HCT116 (cell line): ENCODE data around the gene CD7. TPM values are rescaled to one million over a fixed set of nuclear protein-coding genes. Genes with fewer than 3 reads are reported as not detected.
A peak's percentile ranks its signal among the peaks of the same experiment; 100 is the strongest.

Experiments
- ATAC-seq: fragments of 200-7000 bp; cut with Tn5 transposase; 2 replicates; pipeline ENCODE4 v1.9.1; 2020; ENCODE audit warnings: mild to moderate bottlenecking, moderate library complexity
- BruUV-seq: library from RNA; stranded (reverse); fragments of 400-500 nt; replicated peaks from 2 replicates; lab custom pipeline; 2021; lab: Mats Ljungman, UMichigan
- CTCF ChIA-PET: fragments of 300-600 bp; sonication (Branson Sonifier 250); formaldehyde crosslinking; loops from one replicate; lab custom pipeline; 2021; ENCODE audit warnings: antibody characterized with exemption; lab: Charles Lee
- POLR2A ChIA-PET: fragments of 300-600, 350-600 bp; sonication (Branson Sonifier 250); formaldehyde crosslinking; loops from one replicate; lab custom pipeline; 2021; ENCODE audit warnings: antibody characterized with exemption; lab: Charles Lee
- RAD21 ChIA-PET, 2 experiments: fragments of 300-600 bp; sonication (Branson Sonifier 250); formaldehyde crosslinking; loops; one replicate each; lab custom pipeline; 2023; ENCODE audit warnings: low total read pairs in 2 of 2; ENCODE audit not compliant: uncharacterized antibody in 2 of 2, unreplicated experiment in 2 of 2, low non-redundant PET in 1 of 2; lab: Charles Lee
- DNase-seq: peaks from one replicate; pipeline ENCODE4 v3.0.0-alpha.2; 2010; ENCODE audit warnings: low read depth, low spot score
- H2AFZ ChIP-seq: fragments of 200-600 bp; shearing (Covaris generic), sonication (generic); 2 replicates; pipeline ENCODE4 v1.6.1; 2017; ENCODE audit warnings: low read depth, mixed run types, mixed read lengths, antibody characterized with exemption, low read length; ENCODE audit not compliant: poor library complexity, severe bottlenecking
- H3K27ac ChIP-seq: 2 replicates; pipeline ENCODE4 v1.5.1; 2012; ENCODE audit warnings: low read depth, low read length
- H3K27me3 ChIP-seq: fragments of 200-600 bp; sonication (generic); 2 replicates; pipeline ENCODE4 v1.6.1; 2016; ENCODE audit warnings: mixed run types, low read length, mixed read lengths; ENCODE audit not compliant: insufficient read depth
- H3K36me3 ChIP-seq, 2 experiments: fragments of 200-500 bp in 1 of 2; fragments of 200-600 bp in 1 of 2; sonication (Bioruptor generic) in 1 of 2; sonication (generic) in 1 of 2; 2 replicates each; pipeline versions ENCODE4 v1.5.1 to v1.6.1; 2014 to 2016; ENCODE audit warnings: low read length in 2 of 2, inconsistent platforms in 1 of 2, mixed read lengths in 1 of 2, mixed run types in 1 of 2; ENCODE audit not compliant: insufficient read depth in 2 of 2, control insufficient read depth in 1 of 2
- H3K4me1 ChIP-seq, 2 experiments: fragments of 200-600 bp in 1 of 2; sonication (generic) in 1 of 2; 2 replicates each; pipeline versions ENCODE4 v1.5.1 to v1.6.1; 2012 to 2017; ENCODE audit warnings: low read length in 2 of 2, inconsistent platforms in 1 of 2, mild to moderate bottlenecking in 1 of 2, mixed read lengths in 1 of 2, mixed run types in 1 of 2, moderate library complexity in 1 of 2; ENCODE audit not compliant: insufficient read depth in 2 of 2, control insufficient read depth in 1 of 2
- H3K4me2 ChIP-seq: fragments of 200-600 bp; sonication (generic); 2 replicates; pipeline ENCODE4 v1.6.1; 2017; ENCODE audit warnings: mixed run types, low read length, mixed read lengths
- H3K4me3 ChIP-seq, 2 experiments: fragments of 200-600 bp in 1 of 2; sonication (generic) in 1 of 2; replicated peaks in 1 of 2; 2 replicates each; pipeline ENCODE4 v1.5.1; 2011 to 2016; ENCODE audit warnings: low read length in 2 of 2, control low read depth in 1 of 2, low read depth in 1 of 2, mild to moderate bottlenecking in 1 of 2, mixed read lengths in 1 of 2, mixed run types in 1 of 2
- H3K79me2 ChIP-seq: fragments of 200-600 bp; sonication (generic); 2 replicates; pipeline ENCODE4 v1.6.1; 2017; ENCODE audit warnings: mild to moderate bottlenecking, mixed run types, low read length, moderate library complexity, mixed read lengths; ENCODE audit not compliant: insufficient read depth
- H3K9ac ChIP-seq: fragments of 200-600 bp; sonication (generic); 2 replicates; pipeline ENCODE4 v1.6.1; 2016; ENCODE audit warnings: low read length, mixed read lengths
- H3K9me2 ChIP-seq: fragments of 200-600 bp; sonication (generic), shearing (Covaris generic); 2 replicates; pipeline ENCODE4 v1.6.1; 2017; ENCODE audit warnings: mixed run types, mild to moderate bottlenecking, moderate library complexity; ENCODE audit not compliant: insufficient read depth
- H3K9me3 ChIP-seq, 2 experiments: fragments of 200-500 bp in 1 of 2; fragments of 200-600 bp in 1 of 2; sonication (Bioruptor generic) in 1 of 2; sonication (generic) in 1 of 2; 2 replicates each; pipeline ENCODE4 v1.6.1; 2014 to 2017; ENCODE audit warnings: low read length in 2 of 2, mixed read lengths in 2 of 2, inconsistent platforms in 1 of 2, low read depth in 1 of 2, mild to moderate bottlenecking in 1 of 2, mixed run types in 1 of 2, moderate library complexity in 1 of 2; ENCODE audit not compliant: control insufficient read depth in 1 of 2, insufficient read depth in 1 of 2
- H4K20me1 ChIP-seq: fragments of 200-600 bp; sonication (generic), shearing (Covaris generic); 2 replicates; pipeline ENCODE4 v1.6.1; 2017; ENCODE audit warnings: mixed run types, mild to moderate bottlenecking, moderate library complexity; ENCODE audit not compliant: insufficient read depth
- CEBPB ChIP-seq: IDR thresholded peaks from 2 replicates; pipeline ENCODE4 v1.6.1; 2012; ENCODE audit warnings: low read depth
- EZH2 ChIP-seq: fragments of 200-600 bp; sonication (generic); IDR thresholded peaks from 2 replicates; pipeline ENCODE4 v1.6.1; 2017; ENCODE audit warnings: antibody characterized with exemption, mixed run types
- EZH2phosphoT487 ChIP-seq: fragments of 200-600 bp; IDR thresholded peaks from 2 replicates; pipeline ENCODE4 v1.6.1; 2018; ENCODE audit warnings: antibody characterized with exemption, borderline replicate concordance
- FOSL1 ChIP-seq: IDR thresholded peaks from 2 replicates; pipeline ENCODE4 v1.6.1; 2012; ENCODE audit warnings: low read depth
- JUND ChIP-seq: IDR thresholded peaks from 2 replicates; pipeline ENCODE4 v1.6.1; 2012
- POLR2A ChIP-seq: IDR thresholded peaks from 2 replicates; pipeline ENCODE4 v1.7.0; 2011; ENCODE audit warnings: borderline replicate concordance; ENCODE audit not compliant: insufficient read depth, insufficient read length; ENCODE audit errors: extremely low read depth
- POLR2AphosphoS5 ChIP-seq: IDR thresholded peaks from 2 replicates; pipeline ENCODE4 v1.6.1; 2011; ENCODE audit warnings: mild to moderate bottlenecking, low read depth, low read length, moderate library complexity
- RAD21 ChIP-seq: IDR thresholded peaks from 2 replicates; pipeline ENCODE4 v1.6.1; 2012; ENCODE audit warnings: low read depth, mild to moderate bottlenecking
- SIN3A ChIP-seq: IDR thresholded peaks from 2 replicates; pipeline ENCODE4 v1.6.1; 2012; ENCODE audit warnings: low read depth
- TCF7L2 ChIP-seq: IDR thresholded peaks from 2 replicates; pipeline ENCODE4 v1.7.0; 2011; ENCODE audit warnings: borderline replicate concordance, inconsistent platforms; ENCODE audit not compliant: insufficient read depth, insufficient read length; ENCODE audit errors: extremely low read depth
- YY1 ChIP-seq: IDR thresholded peaks from 2 replicates; pipeline ENCODE4 v1.6.1; 2011; ENCODE audit warnings: low read length, low read depth, moderate library complexity, mild to moderate bottlenecking; ENCODE audit not compliant: insufficient replicate concordance; ENCODE audit errors: extremely low read depth
- ZFX ChIP-seq: fragments of 450-650 bp; IDR thresholded peaks from 2 replicates; pipeline ENCODE4 v1.6.1; 2017
- intact Hi-C: fragments of 100-400 bp; cut with micrococcal nuclease; formaldehyde crosslinking; loops from 2 replicates; pipeline ENCODE4 v1.10.0; 2022
- total RNA-seq: library from RNA; stranded (reverse); gene quantifications from one replicate; pipeline ENCODE4 v1.2.1, GENCODE V29; 2021; ENCODE audit not compliant: unreplicated experiment
- TF ChIP-seq, protein P1 (sequence below): IDR thresholded peaks from 2 replicates; pipeline ENCODE4 v1.6.1; 2012
- TF ChIP-seq, protein P2 (sequence below): IDR thresholded peaks from 2 replicates; pipeline ENCODE4 v1.6.1; 2012

Gene CD7
- total RNA-seq, 1 experiment from 2014 or later, result 0.61 TPM

DNA sequence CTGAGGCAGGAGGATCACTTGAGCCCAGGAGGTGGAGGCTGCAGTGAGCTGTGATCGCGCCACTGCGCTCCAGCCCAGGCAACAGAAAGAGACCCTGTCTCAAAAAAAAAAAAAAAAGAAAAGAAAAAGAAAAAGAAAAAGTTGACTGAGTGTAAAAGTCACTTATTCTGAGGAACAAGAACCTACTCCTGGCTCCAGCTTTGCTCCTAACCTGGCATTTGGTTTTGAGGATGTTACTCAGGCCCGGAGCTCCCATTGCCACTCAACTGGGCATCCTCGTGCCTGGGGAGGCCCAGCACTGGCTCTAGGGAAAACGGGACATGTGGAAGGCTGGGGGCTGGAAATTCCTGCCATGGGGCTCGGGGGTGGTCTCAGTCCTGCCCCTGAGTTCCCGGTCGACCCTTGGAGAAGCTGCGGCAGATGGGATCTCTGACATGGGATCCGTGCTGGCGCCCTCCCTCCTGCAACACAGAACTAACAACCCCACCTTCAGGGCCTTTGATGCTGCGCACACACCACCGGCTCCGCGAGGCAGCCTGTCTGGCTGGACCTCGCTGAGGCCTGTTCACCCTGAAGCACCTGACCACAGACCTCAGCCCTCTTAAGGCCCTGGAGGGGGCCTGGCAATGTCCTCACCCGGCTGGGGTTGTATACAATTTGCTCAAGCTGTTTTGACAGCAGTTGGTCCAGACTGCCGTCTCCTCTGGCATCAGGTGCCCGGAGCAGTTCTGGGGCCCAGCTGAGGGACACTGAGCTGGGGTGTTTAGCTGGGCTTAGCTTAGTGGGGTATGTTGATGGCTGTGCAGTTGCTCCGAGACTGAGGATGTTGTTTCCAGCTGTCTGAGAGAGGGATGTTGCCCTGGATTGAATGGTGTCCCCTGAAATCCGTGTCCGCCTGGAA is 12.3 kb downstream of the CD7 start:
- Histone ChIP-seq H3K9me3 (no peaks in the 10 kb centered on the region), H4K20me1 (no peaks in the 10 kb centered on the region), H3K4me2 (no peak overlapping the region), H3K79me2 (no peaks in the 10 kb centered on the region), H3K4me1 (peaks cover 5 to 34% of the 10 kb centered on the region in 2 experiments; a peak in 3 of 4 replicates), H3K4me3 (no peak overlapping the region), H3K9me2 (no peaks in the 10 kb centered on the region), H3K27ac (no peak overlapping the region), H3K9ac (no peak overlapping the region), H2AFZ (no peak overlapping the region), H3K36me3 (no peaks in the 10 kb centered on the region), H3K27me3 (peaks cover 13% of the 10 kb centered on the region; the same call in 1 of the 2 replicates)
- ATAC-seq (no peak), DNase-seq (no peak)
- CTCF ChIA-PET, result no interaction called here
- RAD21 ChIA-PET, result no interaction called here
- TF ChIP-seq, protein P1, sequence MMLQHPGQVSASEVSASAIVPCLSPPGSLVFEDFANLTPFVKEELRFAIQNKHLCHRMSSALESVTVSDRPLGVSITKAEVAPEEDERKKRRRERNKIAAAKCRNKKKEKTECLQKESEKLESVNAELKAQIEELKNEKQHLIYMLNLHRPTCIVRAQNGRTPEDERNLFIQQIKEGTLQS, result no peak
- peak; percentile 29 for TF ChIP-seq TCF7L2
- POLR2A ChIA-PET, result interaction anchor here (1.2 kb wide), 1 partner anchor 12 kb away, joined by 4 read pairs; no protein-coding TSS in a partner anchor
- BruUV-seq, result no TSS peak
- intact Hi-C loops, result no loop called here

DNA sequence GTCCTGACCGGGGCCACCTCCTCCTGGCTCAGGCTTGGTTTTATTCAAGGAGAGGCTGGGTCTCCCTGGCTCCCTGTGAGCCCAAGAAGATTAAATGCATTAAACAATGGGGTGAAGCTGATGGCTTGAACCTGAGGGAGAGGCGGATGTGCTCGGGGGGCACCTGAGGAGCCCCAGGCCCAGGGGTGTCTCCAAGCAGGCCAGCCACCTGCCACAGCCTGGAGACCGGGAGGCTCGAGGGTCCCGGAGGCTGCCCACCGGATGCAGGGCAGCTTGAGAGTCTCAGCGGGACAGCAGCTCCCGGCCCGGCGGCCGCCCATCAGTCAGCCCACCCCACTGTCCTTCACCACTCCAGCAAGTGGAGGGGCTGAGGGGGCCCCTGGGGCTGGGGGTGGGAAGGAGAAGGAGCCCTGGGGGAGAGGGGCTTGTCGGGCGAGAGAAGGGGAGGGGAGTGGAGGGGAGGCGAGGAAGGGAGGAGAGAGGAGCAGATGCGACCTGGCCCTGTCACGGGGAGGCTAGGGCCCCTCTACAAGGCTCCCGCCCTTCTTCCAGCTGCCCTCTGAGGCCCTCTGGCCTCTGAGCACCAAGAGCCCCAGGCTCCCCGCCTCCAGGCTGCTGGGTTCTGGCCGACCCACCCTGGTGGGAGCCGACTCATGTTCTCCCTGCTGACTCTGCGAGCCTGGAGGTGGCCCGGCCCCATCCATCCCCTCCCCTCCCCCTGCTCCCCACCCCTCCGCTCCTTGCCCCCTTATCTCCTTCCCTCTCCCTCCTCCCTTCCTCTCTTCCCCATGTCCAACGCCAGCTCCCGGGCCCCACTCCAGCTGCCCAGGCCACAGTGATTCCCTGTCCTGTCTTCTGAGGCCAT is 13.2 kb downstream of the CD7 start:
- no peak for ATAC-seq
- peaks cover 5 to 34% of the 10 kb centered on the region in 2 experiments; a peak in 3 of 4 replicates for H3K4me1 ChIP-seq
- RAD21 ChIA-PET, result no interaction called here
- H2AFZ ChIP-seq, result no peak overlapping the region
- H3K9me3 ChIP-seq, result no peaks in the 10 kb centered on the region
- no peaks in the 10 kb centered on the region for H3K36me3 ChIP-seq
- peaks cover 7% of the 10 kb centered on the region; the same call in 1 of the 2 replicates for H3K27me3 ChIP-seq
- no peak overlapping the region for H3K27ac ChIP-seq
- H4K20me1 ChIP-seq, result no peaks in the 10 kb centered on the region
- H3K9me2 ChIP-seq, result no peaks in the 10 kb centered on the region
- CTCF ChIA-PET, result no interaction called here
- H3K9ac ChIP-seq, result no peak overlapping the region
- no peak overlapping the region for H3K4me3 ChIP-seq
- BruUV-seq, result no TSS peak
- TF ChIP-seq EZH2phosphoT487 (no peak), CEBPB (no peak), EZH2 (no peak), FOSL1 (no peak), RAD21 (no peak), POLR2A (no peak), ZFX (no peak), YY1 (no peak), SIN3A (no peak), JUND (no peak), POLR2AphosphoS5 (no peak)
- TF ChIP-seq, protein P1, result no peak
- TF ChIP-seq, protein P2, sequence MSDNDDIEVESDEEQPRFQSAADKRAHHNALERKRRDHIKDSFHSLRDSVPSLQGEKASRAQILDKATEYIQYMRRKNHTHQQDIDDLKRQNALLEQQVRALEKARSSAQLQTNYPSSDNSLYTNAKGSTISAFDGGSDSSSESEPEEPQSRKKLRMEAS, result no peak
- intact Hi-C loops, result no loop called here
- POLR2A ChIA-PET, result interaction anchor here (1.2 to 2.6 kb wide), 2 partner anchors 12 kb away, joined by 4 to 14 read pairs; no protein-coding TSS in a partner anchor
- no peaks in the 10 kb centered on the region for H3K79me2 ChIP-seq
- DNase-seq, result no peak
- H3K4me2 ChIP-seq, result no peak overlapping the region
